Activated CD8-positive, alpha-beta memory T cell treated with anti-CD3 and anti-CD28 coated beads for 24 hours (primary cell): ENCODE measurements around the gene CEBPG.

ENCODE experiments used
- DNase-seq: peaks from one replicate; pipeline ENCODE4 v3.0.0-alpha.2; 2020

Gene CEBPG

DNA sequence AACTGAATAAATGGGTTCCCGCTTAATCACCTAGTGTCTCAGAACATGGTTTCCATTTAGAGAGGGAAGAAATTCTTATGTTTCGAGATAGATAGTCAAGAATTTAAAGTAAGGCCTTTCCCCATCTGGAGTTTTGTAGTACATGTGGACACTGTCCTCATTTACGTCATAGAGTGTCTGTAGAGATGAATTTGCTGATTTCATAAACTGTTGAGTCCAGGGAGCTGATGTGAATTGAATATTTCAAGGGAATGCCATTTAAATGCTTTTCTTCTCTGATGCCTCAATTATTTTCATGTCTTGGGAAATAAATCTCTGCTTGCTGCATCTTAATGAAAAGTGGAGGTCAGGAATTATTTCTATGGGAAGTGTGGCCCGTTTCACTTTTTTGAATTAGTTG lies 9.5 kb downstream of the CEBPG start:
- DNase-seq = no peak

DNA sequence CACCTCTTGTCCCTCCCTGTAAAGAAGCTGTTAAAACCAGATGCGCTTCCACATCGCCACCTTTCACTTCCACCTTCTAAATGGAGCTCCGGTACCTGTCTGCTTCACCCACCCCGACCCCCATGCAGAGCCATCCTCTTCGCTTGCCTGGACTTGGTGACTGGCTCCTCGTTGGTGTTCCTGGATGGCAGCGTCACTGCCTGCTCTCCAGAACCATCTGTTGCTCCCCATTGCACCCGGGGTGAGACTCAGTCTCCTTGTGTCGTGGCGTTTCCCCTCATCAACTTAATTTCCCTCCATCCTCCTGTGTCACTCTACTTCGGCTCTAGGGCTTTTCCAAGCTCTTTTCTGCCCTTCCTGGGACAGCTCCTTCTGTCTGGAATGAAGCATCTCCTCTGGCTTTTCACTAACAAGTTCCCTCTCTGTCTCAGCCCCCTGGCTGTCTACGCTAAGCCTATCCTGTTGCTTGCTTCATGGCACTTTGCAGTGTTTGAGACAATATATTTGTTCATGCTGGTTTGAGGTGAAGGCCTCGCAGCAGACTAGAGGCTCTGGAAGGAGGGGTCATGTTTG lies 10.3 kb downstream of the CEBPG start:
- no peak for DNase-seq

DNA sequence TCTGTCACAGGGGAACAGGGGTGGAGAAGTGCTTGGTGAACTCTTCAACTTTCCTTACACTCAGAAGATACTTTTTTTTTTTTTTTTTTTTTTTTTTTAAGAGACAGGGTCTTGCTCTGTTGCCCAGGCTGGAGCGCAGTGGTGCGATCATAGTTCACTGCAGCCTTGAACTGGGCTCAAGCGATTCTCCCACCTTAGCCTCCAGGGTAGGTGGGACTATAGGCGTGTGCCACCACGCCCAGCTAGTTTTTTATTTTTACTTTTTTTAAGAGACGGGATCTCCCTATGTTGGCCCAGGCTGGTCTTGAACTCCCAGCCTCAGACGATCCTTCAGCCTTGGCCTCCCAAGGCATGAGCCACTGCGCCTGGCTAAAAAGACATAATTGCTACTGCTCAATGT lies 11.5 kb downstream of the CEBPG start:
- DNase-seq = no peak

DNA sequence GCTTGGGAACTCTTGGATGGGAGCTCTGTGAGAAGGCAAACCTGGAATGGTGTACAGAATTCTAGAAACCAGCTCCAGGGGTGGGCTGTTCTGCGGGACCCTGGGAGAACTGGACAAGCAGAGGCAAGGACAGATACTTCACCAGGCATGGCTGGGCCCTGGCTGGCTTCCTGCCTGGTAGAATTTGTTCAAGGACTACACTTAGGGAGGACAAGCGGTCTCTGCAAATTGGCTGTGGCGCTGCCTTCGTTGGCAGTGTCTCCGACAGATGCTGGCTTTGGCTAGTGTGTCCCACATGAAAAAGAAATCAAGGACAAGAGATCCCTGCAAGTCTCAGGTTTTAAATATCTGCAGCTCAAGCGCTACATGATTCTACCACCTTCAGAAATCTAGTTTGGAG lies 12.4 kb downstream of the CEBPG start:
- DNase-seq = no peak

DNA sequence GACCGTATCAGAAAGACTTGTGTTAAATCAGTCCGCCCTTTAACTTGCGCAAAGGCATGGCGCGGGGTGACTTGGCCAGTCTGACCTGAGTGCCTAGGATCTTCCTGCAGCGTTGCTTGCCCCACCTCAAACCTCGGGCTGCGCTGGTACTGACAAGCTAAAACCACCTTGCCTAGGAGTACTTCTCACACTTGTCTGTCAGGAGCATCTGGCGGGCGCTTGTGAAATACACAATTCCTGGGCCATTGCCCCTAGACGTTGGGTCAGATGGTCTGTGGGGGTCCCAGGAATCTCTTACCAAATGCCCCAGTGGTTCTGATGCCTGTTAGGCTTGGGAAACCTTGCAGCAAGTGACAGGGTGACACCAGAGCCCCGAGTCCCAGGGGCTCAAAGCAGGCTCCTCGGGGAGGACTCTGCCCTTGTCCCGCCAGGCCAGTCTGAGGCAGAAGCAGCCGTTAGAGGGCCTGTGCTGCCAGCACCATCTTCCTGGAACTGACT lies 12.9 kb downstream of the CEBPG start:
- DNase-seq = no peak

DNA sequence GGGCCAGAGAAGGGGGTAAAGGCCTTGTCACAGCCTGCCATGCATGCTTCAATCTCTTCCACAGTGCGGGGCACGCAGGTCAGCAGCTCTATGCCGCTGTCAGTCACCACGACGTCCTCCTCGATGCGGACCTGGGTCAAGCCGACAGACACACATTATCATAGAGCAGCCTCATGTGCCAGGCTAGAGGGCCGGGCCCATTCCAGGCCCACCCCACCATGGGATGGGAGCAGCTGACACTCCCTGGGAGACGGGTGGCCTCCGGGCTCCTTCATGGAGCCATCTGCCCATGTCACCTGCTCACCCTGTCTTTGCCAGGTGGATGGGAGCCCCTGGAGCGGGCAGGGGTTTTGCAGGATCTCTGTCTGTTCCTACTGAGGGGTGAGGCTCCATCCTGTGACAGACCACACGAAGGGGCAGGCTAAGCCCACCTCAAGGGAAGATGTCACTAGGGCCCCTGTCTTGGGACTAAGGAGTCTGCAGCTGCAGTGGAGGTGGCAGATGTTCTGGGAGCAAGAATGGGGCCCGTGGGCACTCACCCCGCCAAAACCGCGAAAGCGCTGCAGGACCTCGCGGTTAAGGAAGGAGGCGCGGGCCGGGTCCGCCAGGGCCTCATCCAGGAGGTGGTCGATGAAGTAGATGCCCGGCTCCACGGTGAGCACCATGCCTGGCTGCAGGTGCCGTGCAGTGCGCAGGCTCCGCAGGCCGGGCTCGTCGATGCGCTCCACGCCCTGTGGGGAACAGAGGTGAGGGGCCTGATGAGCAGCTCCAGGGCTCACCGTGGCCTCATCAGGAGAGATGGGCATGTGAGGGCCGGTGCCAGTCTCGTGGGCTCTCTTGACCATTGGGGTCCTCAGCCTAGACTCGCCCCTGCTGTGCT lies 14.1 kb downstream of the CEBPG start:
- no peak for DNase-seq

DNA sequence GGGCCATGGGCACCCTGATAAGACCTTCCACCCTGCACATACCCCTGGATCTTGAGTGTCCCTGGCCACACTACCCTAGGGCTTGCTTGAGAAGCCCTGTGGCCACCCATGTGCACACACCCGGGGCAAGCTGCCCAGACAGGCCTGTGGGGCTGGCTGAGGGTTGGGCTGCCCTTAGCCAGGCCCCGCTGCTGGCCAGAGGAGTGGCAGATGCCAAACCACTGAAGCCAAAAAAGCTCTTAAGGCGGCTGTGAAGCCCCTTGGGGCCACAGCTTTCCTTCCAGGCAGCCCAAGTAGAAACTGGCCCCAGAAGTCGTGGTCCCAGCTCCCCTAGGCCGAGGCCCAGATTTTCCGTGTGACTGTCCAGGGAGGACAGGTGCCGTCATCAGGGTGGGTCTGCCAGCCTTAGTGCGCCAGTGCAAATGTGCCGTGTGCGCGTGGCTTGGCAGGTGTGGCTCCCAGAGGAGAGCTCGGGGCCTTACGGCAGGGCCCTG lies 14.8 kb downstream of the CEBPG start:
- DNase-seq = no peak

DNA sequence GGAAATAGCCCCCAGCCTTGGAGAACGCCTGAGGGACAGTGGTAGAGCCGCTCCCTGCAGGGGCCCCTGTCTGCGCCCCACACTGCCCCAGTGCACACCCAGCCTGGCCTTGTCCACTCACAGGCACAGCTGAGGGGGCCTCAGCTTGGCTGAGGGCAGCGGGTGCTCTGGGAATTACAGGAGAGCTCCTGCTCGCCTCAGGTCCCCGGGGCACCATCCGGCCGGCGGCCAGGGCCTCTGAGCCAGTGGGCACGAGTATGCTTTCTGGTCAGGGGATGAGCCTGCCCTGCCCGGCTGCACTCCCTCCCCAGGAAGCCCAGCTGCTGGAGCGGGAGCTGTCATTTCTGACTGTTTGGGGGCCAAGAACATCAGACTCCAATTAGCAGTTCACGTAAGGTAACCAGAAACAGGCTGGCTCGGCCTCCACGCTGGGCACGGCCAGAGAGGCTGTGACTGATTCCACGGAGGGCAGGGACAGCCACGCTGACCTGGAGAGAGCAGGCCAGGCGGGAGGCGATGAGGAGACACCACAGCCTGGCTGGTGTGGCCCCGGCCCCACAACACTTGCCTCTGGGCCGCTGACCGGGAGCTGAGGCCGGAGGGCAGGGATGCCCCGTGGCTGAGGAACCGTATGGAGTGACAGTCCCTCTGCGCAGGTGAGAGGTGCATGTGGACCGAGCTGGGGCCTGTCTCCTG lies 15.4 kb downstream of the CEBPG start:
- no peak for DNase-seq

DNA sequence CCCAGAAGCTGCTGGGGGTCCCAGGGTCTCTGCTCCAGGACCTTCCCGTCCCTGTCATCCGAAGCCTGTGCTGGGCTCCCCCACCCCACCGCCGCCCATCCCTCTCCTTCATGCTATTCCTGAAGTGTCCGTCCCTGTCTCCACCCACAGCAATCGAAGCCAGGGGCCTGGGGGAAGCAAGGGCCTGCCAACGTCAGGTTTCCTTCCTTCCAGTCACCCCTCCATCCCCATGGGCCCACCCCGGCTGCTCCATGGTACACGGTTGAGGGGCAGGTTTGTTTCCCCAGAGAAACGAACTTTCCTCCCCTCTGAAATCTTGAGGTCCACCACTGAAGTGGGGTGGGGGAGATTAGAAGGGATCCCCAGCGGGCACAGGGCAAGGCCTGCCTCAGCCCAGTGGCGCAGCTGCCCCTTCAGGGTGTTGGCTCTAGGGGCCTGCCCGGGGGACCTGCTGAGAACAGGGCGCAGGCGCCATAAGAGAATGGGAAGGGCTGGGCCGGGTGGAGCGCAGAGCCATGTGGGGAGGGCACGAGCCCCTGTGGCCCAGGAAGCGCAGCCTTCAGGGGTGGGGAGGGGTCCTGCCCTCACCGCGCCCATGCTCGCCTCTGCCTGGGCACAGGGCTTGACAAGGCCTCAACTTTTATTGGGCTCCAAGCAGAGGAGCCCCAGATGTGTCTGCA lies 16.1 kb downstream of the CEBPG start:
- no peak for DNase-seq

DNA sequence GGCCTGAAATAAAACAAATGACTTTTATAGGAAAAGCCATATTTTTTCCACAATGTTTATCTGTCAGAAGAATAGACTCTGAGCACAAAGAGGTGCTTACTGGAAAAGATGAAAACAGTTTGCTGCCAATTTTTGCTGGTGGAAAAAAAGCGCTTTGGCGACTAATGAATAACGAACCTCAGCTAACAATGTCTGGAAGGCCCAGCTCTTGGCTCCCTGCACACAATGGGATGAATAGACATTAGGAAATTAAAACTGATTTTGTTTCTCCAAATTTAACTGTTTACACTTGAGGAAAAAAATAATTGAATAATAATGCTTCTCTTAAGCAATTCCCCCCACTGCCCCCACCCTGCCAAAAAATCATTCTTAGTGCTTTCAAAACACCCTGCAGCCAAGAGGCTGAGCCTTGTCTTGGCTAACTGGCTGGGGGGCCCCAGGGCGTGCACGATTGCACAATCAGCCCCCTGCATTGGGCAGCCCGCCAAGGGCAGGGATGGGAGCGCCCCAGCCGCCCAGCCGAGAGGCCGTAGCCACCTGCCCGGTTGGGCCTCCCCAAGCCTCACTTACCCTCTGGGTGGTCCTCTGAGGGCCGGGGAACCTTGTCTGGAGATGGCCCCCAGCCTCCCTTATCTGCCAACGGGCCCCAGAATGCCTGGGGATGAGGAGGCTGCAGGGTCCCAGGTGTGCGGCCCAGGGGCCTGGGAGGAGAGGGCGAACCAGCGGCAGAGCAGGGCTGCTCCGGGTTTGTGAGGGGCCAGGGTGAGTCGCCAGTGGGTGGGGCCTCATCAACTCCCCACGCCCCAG lies 16.8 kb downstream of the CEBPG start:
- no peak for DNase-seq

DNA sequence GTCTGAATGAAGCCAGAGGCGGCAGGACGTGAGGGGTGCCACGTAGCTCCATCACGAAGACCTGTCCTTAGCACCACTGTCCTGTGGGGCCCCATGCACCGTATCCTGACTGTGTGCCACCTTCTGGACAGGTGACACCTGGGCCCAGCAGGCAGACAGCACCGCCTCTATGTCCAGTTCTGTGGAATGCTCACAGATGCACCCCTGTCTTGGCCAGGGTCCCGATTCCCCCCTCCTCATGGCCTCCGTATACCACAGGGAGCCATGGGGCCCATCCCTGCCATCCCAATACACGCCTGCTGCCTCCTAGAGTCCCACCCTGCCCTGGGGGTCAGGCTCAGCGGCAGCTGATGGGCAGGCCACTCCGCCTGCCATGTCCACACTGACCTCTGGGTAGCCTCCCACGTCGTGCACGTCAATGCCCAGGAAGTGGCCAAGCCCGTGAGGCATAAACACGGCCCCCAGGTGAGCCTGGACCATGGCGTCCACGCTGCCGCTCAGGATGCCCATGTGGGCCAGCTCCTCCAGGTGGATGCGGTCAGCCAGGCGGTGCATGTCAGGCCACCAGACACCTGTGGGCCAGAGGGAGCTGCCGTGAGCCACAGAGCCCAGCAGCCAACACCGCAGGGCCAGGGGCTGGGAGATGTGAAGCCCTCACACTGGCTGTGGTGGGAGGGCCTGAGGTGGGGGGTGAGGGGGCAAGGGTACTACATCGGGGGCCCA lies 17.6 kb downstream of the CEBPG start:
- no peak for DNase-seq

DNA sequence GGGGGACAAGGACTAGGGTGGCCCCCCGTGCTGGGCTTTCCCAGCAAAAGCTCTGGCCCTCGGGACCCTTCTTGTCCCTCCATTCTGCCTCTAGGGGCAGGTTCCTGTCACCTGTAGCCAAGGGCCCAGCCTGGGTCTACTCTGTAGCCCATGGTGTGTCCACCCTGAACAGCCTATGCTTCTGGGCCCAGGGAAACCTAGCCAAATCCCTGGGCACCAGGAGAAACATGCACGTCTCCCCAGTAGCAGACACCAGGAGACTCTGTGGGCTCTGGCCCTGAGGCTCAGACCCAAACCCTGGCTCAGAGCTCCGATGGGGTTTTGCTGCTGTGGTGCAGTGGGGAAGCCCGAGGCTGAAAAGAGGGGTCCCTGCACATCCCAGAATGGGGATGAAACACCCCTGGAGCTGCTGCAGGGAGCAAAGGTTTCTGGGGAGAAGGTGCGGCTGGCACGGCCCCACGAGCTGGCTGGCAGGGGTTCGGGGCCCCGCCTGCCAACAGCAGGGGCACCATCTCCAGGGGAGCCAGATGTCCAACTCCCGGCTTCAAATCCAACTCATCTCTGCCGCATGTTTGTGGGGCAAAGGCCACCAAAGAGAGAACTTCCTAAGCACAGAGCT lies 18.2 kb downstream of the CEBPG start:
- no peak for DNase-seq

DNA sequence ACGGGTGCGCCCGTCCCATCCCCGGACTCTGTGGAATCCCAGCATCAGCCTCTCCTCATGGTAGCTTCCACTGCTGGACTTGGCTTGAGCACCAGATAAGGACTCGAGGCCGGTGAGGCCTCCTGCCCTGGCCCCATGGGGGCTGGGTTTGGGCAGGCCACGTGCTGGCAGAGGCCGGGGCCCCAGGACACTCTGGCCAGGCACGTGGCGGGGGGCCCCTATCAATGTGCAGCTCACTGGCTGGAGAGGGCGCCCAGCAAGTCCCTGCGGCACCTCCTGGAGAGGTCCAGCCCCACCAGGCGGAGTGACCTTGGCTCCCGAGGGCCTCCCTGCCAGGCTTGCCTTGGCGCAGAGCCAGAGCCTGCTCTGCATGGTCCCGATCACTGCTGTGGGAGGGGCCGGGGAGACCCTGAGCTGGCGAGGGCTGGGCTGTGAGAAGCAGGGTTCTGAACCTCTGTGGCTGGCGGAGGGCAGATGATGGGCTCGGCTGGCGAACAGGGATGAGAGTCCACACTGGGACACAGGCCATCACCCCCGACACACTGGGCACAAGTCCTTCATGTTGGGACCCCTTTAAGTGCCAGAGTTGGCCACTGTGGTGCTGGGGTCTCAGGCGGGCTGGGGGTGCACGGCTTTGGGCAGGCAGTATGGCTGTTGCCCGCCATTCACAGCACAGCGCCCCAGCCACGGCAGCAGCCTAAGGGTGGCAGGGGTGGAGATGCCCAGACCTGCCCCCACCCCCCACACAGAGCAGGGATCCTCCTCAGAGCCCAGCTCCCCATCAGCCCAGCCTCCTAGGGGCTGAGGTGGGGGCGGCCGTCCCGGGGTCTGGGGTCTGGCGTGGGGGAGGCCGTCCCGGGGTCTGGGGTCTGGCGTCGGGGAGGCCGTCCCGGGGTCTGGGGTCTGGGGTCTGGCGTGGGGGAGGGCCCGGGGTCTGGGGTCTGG lies 19.1 kb downstream of the CEBPG start:
- DNase-seq = no peak

DNA sequence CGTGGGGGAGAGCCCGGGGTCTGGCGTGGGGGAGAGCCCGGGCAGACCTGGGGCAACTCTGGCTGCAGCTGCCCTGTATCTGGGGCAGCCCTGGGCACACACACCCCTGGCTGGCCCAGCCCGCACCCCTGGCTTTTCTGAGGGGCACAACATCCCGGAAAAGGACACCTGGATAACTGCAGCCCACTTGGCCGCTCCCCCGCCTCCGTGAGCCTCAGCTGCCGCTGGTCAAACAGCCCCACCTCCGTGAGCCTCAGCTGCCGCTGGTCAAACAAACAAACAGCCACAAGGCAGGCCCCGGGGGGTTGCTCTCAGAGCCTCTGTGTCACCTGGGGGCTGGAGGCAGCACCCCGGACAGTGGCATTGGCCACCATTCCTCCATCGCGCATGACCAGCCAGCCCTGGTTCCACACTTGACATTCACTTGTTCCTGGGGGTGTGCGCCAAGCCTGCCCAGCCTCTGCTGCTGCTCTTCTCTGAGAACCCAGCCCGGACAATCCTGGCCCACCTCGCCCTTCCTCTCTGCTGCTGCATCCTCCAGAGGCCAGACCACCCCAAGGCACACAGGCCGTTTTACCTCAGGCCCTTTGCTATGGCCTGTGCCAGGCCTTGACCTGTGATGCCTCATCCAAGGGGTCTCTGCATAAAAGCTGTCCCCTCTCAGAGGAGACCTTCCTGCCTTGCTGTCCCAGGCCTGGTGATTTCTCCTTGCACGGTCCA lies 19.9 kb downstream of the CEBPG start:
- no peak for DNase-seq

DNA sequence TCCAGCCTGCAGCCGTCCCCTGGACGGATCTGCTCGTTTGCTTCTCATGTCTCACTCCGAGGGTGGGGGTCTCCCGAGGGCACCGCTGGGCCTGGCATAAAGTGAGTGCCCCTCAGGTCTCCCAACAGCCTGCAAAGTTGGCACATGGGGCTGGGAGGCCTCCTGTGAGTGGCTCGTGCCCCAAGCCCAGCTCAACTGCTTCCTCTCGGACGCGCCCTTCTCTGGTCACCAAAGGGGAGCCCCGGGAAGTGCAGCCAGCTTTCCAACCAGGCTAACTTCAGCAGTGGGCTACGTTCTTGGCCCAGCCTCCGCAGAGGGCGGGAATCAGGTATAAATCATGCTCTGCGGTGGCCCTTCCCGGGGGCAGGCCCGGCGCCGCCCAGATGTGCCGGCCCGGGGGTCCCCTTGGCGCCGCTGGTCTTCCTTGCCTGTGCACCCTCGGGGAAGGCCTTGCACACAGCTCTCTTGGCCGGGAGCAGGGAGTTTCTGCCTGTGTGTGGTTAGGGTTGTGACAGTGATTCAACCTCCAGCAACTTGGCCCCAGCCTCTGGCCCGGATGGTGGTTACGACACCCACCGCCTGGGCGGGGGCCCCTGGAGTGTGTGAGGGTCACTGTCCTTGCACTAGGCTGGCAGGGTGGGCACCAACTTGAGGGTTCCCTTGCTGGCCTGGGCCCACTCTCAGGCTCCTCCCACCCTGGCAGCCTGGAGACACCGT lies 20.7 kb downstream of the CEBPG start:
- DNase-seq = no peak

DNA sequence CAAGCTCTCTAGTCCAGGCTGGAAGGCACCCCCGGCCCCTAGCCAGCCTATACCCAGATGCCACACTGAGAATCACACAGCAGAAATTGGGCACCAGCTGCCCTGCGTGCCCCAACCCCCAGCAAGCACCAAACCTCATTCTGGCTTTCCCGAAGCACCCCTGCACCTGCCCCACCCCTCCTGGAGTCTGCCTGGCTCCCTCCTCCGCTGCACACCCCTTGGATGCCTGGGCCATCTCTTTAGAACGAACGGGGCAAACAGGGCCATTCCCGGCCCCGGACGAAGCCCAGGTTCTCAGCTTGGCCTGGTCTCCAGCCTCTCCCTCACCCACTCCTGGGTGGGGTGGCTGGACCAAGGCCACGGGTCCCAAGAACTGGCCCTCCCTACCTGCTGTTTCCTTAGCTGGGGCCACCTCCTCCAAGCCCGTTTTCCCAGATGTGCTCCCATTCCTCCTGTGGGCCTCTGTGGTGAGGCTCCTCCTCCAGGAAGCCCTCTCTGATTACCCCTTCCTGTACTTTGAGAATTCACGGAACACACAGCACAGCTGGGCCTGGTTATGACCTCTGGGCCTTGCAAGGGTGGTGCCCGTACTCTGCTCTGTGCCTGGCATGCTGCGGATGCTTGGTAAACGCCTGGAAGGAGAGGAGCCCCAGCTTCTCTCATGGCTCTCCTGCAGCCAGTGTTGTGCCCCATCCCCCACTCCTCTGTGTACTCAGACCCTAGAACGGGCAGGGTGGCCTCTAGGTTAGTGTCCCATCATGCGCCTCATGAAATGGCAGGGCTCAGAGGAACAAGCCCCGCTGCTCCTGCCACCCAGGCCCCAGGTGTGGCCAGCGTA lies 21.4 kb downstream of the CEBPG start:
- DNase-seq = no peak
